AG09309 (cell line): ENCODE results near the gene PHC2.

Experiments used
- DNase-seq: peaks from one replicate; pipeline ENCODE4 v3.0.0-alpha.2; 2010; ENCODE audit warnings: low read depth
- H3K4me3 ChIP-seq: 2 replicates; pipeline ENCODE4 v1.5.1; 2011; ENCODE audit warnings: mild to moderate bottlenecking, low read depth, low read length, moderate library complexity; ENCODE audit not compliant: control insufficient read depth
- TF ChIP-seq, protein P1 (sequence below): IDR thresholded peaks from 2 replicates; pipeline ENCODE4 v1.5.1; 2011; ENCODE audit warnings: mild to moderate bottlenecking, low read depth, low read length, inconsistent platforms; ENCODE audit not compliant: insufficient read depth, control insufficient read depth; ENCODE audit errors: missing control alignments

The PHC2 gene

GRCh38 chr1:33393524-33393923 is 37.4 kb downstream of the PHC2 start:
- no peak for DNase-seq
- TF ChIP-seq, protein P1, sequence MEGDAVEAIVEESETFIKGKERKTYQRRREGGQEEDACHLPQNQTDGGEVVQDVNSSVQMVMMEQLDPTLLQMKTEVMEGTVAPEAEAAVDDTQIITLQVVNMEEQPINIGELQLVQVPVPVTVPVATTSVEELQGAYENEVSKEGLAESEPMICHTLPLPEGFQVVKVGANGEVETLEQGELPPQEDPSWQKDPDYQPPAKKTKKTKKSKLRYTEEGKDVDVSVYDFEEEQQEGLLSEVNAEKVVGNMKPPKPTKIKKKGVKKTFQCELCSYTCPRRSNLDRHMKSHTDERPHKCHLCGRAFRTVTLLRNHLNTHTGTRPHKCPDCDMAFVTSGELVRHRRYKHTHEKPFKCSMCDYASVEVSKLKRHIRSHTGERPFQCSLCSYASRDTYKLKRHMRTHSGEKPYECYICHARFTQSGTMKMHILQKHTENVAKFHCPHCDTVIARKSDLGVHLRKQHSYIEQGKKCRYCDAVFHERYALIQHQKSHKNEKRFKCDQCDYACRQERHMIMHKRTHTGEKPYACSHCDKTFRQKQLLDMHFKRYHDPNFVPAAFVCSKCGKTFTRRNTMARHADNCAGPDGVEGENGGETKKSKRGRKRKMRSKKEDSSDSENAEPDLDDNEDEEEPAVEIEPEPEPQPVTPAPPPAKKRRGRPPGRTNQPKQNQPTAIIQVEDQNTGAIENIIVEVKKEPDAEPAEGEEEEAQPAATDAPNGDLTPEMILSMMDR: no peak
- no peak overlapping the region for H3K4me3 ChIP-seq

DNA sequence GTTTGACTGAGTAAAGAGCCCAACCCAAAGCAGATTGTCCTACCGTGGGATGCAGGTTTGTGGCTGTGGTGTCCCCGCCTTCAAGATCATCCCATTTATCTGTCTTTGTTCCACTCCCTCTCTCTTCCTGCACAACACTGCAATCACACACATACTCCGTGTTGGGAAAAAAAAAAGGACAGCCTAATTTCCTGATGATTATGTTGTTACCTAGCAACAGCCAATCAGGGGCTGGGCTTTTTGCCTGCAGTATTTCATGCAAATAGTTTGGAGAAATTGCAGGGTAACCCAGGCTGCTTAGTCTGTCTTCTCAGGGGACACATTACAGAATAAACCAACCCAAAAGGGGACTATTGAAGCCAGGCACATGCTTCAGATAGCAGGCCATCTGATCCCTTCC is 38.3 kb downstream of the PHC2 start:
- TF ChIP-seq, protein P1: no peak
- DNase-seq: no peak
- H3K4me3 ChIP-seq: no peak overlapping the region

GRCh38 chr1:33392206-33392605 is 38.7 kb downstream of the PHC2 start:
- H3K4me3 ChIP-seq: no peak overlapping the region
- no peak for DNase-seq
- TF ChIP-seq, protein P1: no peak

DNA sequence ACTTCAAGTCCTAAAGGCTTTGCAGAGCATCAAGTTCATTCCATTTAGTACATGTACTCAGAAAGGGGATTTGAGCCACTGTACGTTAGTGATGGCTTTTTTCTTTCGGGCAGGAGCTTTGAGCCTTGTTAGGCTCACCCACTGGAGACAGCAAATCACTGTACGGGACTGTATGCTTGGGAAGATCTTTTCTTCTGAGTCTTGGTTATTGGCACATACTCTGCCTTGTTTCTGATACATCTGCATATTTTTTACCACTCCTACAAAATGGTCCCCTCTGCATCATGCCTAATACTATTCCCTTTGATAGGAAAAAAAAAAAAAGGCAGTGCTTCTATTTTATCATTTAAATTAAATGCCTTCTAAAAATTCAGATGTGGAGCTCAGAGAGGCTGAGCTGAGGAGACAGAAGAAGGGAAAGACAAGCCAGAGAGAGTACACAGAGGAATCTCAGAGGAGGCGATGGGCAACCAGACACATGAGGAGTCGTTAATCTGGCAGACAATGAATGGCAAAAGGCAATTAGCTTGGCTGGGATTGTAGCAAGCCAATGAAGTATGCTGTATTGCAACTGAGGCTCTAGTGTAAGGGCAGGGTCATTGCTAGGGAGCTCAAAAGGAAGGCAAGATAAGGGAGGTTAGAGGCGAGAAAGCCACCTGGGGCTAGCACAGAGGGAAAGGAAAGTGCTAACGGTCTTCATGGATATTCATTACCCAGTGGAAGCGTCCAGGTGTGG is 39.4 kb downstream of the PHC2 start:
- DNase-seq: no peak
- H3K4me3 ChIP-seq: no peak overlapping the region
- TF ChIP-seq, protein P1: no peak

GRCh38 chr1:33390542-33390941 is 40.4 kb downstream of the PHC2 start:
- TF ChIP-seq, protein P1: no peak
- DNase-seq: no peak
- H3K4me3 ChIP-seq: no peak overlapping the region

GRCh38 chr1:33388805-33389771 is 41.8 kb downstream of the PHC2 start:
- no peak for DNase-seq
- H3K4me3 ChIP-seq: no peak overlapping the region
- TF ChIP-seq, protein P1: no peak
